Tibial artery (tissue), 4 donors: ENCODE data around the gene HS1BP3.

Source experiments
- DNase-seq, 2 donors: peaks; one replicate each; pipeline ENCODE4 v3.0.0-alpha.2; 2019
- H3K27ac ChIP-seq, 2 donors: fragments of 200-600 bp; sonication (generic) in 1 of 2; 1 replicate in 1 of 2; 2 replicates in 1 of 2; pipeline ENCODE4 v1.5.1; 2018 to 2019; ENCODE audit warnings: mild to moderate bottlenecking in 1 of 2
- H3K27me3 ChIP-seq, 2 donors: fragments of 200-600 bp; sonication (generic) in 1 of 2; one replicate each; pipeline versions ENCODE4 v1.5.1 to v1.6.0; 2016 to 2019
- H3K36me3 ChIP-seq, 3 donors: fragments of 200-600 bp; sonication (generic) in 2 of 3; one replicate each; pipeline ENCODE4 v1.5.1; 2016 to 2019; ENCODE audit warnings: mild to moderate bottlenecking in 2 of 3
- H3K4me1 ChIP-seq, 4 donors: fragments of 200-600 bp; sonication (generic) in 2 of 4; 1 replicate in 3 of 4; 2 replicates in 1 of 4; pipeline ENCODE4 v1.5.1; 2016 to 2019
- H3K4me3 ChIP-seq, 2 donors: fragments of 200-600 bp; sonication (generic) in 1 of 2; 1 replicate in 1 of 2; 2 replicates in 1 of 2; pipeline ENCODE4 v1.5.1; 2018 to 2019; ENCODE audit warnings: mild to moderate bottlenecking in 2 of 2
- H3K9me3 ChIP-seq, 3 donors: fragments of 200-600 bp; sonication (generic) in 1 of 3; one replicate each; pipeline ENCODE4 v1.5.1; 2016 to 2019
- intact Hi-C: fragments of 100-400 bp; cut with DNase I; formaldehyde crosslinking; loops from one replicate; pipeline ENCODE4 v1.15.0; 2023; ENCODE audit warnings: low total_unique reads
- TF ChIP-seq, protein P1 (sequence below), 2 experiments: fragments of 200-600 bp in 1 of 2; fragments of 450-650 bp in 1 of 2; IDR thresholded peaks; one replicate each; pipeline ENCODE4 v1.5.1; 2017 to 2019; ENCODE audit warnings: antibody characterized with exemption in 2 of 2, mild to moderate bottlenecking in 1 of 2, moderate library complexity in 1 of 2

Gene HS1BP3

DNA sequence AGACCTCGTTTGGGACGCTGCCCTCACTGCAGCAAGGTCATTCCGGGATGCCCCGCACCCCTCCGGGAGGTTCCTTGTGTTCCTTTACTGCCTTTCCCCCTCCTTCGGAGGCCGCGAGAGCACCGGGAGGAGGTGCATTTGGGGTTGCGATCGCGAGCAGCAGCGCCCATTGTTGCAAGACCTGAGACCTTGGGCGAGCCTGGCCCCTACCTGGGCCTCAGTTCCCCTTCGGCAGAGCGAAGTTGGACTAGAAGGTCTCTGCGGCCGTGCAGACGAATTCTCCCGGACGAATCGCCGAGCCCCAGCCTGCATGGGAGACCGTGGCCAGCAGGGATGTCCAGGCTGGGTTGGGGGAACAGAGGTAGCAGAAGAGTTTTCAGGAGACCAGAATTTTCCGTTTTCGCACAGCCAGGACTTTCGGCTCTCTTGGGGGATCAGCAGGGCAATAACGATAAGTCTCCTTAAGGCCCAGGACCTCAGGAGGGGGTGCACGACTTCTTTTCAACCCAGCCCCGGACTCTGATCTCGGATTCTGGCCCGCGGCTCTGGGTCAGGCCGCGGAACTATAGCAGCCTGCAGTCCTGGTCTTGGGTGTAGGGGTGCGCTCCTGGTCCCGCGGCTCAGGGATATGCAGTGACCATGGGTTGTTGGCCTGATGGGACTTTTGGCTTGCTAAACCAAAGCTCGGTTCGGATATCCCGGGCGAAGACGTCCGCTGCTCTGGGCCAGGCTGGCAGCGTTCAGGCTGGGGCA lies 18.8 kb upstream of the HS1BP3 start:
- TF ChIP-seq, protein P1, sequence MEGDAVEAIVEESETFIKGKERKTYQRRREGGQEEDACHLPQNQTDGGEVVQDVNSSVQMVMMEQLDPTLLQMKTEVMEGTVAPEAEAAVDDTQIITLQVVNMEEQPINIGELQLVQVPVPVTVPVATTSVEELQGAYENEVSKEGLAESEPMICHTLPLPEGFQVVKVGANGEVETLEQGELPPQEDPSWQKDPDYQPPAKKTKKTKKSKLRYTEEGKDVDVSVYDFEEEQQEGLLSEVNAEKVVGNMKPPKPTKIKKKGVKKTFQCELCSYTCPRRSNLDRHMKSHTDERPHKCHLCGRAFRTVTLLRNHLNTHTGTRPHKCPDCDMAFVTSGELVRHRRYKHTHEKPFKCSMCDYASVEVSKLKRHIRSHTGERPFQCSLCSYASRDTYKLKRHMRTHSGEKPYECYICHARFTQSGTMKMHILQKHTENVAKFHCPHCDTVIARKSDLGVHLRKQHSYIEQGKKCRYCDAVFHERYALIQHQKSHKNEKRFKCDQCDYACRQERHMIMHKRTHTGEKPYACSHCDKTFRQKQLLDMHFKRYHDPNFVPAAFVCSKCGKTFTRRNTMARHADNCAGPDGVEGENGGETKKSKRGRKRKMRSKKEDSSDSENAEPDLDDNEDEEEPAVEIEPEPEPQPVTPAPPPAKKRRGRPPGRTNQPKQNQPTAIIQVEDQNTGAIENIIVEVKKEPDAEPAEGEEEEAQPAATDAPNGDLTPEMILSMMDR (IDR thresholded peaks at IDR 0.05): no peak
- intact Hi-C loops: loop anchor here (5.0 to 10.0 kb wide), 2 partner anchors 375 to 448 kb away; partner anchors contain the start of gene APOB
- Histone ChIP-seq H3K4me1 (peaks cover 0 to 85% (median 35%) of the 10 kb centered on the region in 4 donors), H3K4me3 (no peak overlapping the region), H3K36me3 (peaks cover 6 to 10% (median 7%) of the 10 kb centered on the region in 3 donors), H3K9me3 (no peaks in the 10 kb centered on the region), H3K27me3 (peaks cover 0 to 3% of the 10 kb centered on the region in 2 donors), H3K27ac (peak overlapping the region; percentile 92 to 95)
- DNase-seq: no peak

DNA sequence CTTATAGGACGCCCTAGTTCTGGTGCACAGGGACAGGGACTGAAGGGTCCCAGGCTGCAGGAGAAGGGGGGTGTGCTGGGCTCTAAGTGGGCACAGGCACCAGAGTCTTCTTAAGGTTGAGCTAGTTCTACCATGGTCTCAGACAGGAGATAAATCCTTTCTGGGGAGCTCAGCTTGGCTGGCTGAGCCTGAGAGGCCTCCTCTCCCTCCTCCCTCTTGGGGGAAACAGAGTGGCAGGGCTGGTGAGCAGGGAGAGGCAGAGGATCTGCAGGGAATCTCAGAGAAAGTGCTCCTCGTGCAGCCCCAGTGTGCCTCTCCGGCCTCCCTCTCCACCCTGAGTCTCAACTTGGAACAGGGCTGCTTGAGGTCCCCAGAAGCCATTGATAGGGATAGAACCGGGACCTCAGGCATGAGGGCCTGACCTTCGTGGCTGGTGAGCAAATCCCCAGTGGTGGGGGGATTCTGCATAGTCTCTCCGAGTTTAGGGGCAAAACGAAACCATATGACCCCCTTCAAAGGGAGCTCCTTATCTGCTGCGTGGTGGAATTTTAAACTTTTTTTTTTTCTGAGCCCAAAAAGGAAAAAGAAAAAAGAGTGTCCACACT lies 18.1 kb upstream of the HS1BP3 start:
- peaks cover 6 to 10% (median 7%) of the 10 kb centered on the region in 3 donors for H3K36me3 ChIP-seq
- peaks cover 0 to 3% of the 10 kb centered on the region in 2 donors for H3K27me3 ChIP-seq
- H3K4me1 ChIP-seq: peaks cover 0 to 81% (median 33%) of the 10 kb centered on the region in 4 donors
- TF ChIP-seq, protein P1 (IDR thresholded peaks at IDR 0.05): no peak
- DNase-seq: no peak
- H3K4me3 ChIP-seq: peak overlapping the region; percentile 57 to 84
- intact Hi-C loops: loop anchor here (5.0 to 10.0 kb wide), 2 partner anchors 376 to 448 kb away; partner anchors contain the start of gene APOB
- peak overlapping the region; percentile 92 to 95 for H3K27ac ChIP-seq
- no peaks in the 10 kb centered on the region for H3K9me3 ChIP-seq

DNA sequence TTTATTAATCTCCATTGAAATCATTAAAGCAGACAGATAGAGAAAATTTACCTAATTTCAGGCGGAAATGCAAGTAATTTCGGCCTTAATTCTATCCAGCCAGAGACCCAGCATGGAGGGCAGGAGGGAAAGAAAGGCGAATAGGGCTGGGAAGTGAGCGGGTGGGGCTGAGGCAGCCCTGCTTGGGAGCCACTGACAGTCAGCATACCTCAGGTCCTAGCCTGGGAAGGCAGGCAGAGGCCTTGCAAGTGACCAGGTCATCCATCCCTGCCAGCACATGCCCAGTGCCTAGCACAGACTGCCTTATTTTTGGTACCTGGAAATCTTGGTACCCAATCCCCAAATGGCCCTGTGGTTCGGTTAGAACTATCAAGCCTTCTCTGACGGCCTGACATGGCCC lies 17.6 kb upstream of the HS1BP3 start:
- TF ChIP-seq, protein P1 (IDR thresholded peaks at IDR 0.05): no peak
- intact Hi-C loops: loop anchor here (5.0 to 10.0 kb wide), 2 partner anchors 376 to 449 kb away; partner anchors contain the start of gene APOB
- Histone ChIP-seq H3K9me3 (no peaks in the 10 kb centered on the region), H3K27ac (peak overlapping the region; percentile 92 to 95), H3K27me3 (peaks cover 0 to 3% of the 10 kb centered on the region in 2 donors), H3K4me1 (peaks cover 0 to 76% (median 33%) of the 10 kb centered on the region in 4 donors), H3K36me3 (peaks cover 6 to 10% (median 7%) of the 10 kb centered on the region in 3 donors), H3K4me3 (peak overlapping the region; percentile 57 to 84)
- no peak for DNase-seq

DNA sequence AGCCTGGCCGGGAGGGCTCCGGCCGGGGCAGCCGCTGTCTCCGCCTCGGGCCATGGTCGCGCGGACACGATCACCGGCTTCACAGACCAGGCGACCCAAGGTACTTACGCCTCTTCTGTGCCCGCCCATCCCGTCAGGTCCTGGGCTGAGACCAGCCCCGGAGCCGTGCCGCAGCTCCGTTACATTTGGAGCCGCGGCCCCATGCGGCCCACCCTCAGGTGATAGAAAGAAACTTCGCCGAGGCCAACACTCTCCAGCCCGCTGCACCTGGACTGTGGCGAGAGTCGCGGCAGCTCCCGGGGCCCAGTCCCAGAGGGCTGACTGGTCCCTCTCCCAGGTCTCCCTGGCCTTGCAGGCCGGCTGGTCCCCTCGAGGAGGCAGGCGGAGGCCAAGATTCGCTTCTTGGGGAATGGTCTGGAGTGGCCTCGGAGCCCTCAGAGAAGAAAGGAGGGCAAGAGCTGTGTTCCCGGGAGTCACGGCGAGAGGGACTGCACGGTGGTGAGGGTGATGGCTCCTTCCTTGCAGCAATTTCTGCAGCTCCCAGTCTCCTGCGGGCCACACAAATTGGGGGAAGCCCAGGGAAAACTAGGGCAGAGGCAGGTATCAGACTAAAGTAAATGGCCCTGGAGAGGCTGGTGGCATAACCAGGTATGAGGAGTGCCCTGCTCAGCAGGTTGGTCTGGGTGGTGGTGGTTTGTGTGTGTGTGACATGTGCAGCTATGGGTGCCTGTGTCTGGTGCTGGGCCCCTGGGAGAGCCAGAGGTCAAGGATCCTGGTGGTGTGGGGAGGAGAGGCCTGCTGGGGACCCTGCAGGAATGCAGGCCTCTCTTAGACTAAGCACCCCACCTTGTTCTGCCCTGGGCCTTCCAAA lies 16.9 kb upstream of the HS1BP3 start:
- H3K9me3 ChIP-seq: no peaks in the 10 kb centered on the region
- TF ChIP-seq, protein P1 (IDR thresholded peaks at IDR 0.05): no peak
- DNase-seq: peak in 1 of 2 donors; percentile 71
- H3K27me3 ChIP-seq: peaks cover 0 to 3% of the 10 kb centered on the region in 2 donors
- peaks cover 6 to 10% (median 7%) of the 10 kb centered on the region in 3 donors for H3K36me3 ChIP-seq
- H3K4me1 ChIP-seq: peaks cover 0 to 69% (median 33%) of the 10 kb centered on the region in 4 donors
- peak overlapping the region; percentile 92 to 95 for H3K27ac ChIP-seq
- intact Hi-C loops: loop anchor here (5.0 to 10.0 kb wide), 2 partner anchors 377 to 450 kb away; partner anchors contain the start of gene APOB
- peak overlapping the region; percentile 57 to 84 for H3K4me3 ChIP-seq

DNA sequence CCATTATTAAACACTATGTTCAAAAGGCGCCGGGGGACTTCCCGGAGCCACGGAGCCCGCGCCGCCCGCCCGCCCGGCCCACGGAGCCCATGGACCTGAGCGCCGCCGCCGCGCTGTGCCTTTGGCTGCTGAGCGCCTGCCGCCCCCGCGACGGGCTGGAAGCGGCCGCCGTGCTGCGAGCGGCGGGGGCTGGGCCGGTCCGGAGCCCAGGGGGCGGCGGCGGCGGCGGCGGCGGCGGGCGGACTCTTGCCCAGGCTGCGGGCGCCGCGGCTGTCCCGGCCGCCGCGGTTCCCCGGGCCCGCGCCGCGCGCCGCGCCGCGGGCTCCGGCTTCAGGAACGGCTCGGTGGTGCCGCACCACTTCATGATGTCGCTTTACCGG lies 16.2 kb upstream of the HS1BP3 start:
- Histone ChIP-seq H3K9me3 (no peaks in the 10 kb centered on the region), H3K36me3 (peaks cover 6 to 10% (median 7%) of the 10 kb centered on the region in 3 donors), H3K27ac (peak overlapping the region; percentile 92 to 95), H3K4me3 (peak overlapping the region; percentile 57 to 84), H3K27me3 (peaks cover 0 to 3% of the 10 kb centered on the region in 2 donors), H3K4me1 (peaks cover 0 to 63% (median 33%) of the 10 kb centered on the region in 4 donors)
- intact Hi-C loops: loop anchor here (5.0 to 10.0 kb wide), 2 partner anchors 378 to 450 kb away; partner anchors contain the start of gene APOB
- TF ChIP-seq, protein P1 (IDR thresholded peaks at IDR 0.05): peak in 1 of 2 experiments; percentile 9
- no peak for DNase-seq
